Stimulated activated naive CD4-positive, alpha-beta T cell (primary cell): ENCODE measurements around the gene CHRDL1.
"Not testable (repeated sequence)": the region's sequence is repeated elsewhere in the genome, so short reads cannot be mapped to it uniquely, and the experiment has no call there.

Experiments
- DNase-seq, 6 experiments: peaks; one replicate each; lab custom pipeline; 2025; lab: John Stamatoyannopoulos, UW

The CHRDL1 gene, protein sequence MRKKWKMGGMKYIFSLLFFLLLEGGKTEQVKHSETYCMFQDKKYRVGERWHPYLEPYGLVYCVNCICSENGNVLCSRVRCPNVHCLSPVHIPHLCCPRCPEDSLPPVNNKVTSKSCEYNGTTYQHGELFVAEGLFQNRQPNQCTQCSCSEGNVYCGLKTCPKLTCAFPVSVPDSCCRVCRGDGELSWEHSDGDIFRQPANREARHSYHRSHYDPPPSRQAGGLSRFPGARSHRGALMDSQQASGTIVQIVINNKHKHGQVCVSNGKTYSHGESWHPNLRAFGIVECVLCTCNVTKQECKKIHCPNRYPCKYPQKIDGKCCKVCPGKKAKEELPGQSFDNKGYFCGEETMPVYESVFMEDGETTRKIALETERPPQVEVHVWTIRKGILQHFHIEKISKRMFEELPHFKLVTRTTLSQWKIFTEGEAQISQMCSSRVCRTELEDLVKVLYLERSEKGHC

DNA sequence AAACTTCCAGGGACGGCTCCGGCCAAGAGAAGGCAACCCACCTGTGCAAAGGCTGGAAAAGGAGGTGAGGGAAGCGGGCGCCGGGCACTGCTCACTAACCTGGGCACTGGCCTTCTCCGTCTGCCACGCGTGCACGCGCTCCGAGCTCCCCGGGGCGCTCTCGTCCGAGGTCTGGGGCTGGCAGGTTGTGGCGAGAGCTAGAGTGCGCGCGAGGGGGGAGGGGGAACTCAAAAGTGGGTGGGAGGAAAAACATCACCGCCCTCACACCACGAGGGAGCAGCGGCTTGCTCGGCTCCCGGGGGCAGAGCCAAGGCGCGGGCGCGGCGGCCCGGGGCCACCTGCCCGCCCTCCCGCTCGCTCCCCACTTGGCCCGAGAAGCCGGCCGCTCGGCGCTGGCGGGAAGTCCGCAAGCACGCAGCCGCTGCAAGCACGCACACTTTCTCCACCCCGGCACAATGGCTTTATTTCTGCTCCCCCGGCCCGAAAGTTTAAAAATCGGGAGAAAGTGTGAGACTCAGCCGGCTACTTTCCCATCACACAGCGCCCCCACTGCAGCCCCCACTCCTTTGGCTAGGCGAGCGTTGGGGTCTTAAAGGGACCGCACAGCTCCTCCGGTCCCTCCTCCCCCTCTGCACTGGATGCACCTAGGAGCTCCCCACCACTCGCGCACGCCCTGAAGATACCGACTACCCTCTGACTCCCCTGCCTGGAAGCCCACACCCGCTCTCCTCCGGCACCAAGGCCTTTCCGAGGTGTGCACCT lies at the start of gene CHRDL1:
TSS of gene CHRDL1 (minus strand) at position 173 of the 762 bp plus-strand sequence. CDS start 3,636 bp downstream, outside the sequence.
- no peak for DNase-seq

- no peak for DNase-seq
Observed at GRCh38 chrX:110836982-110837381, 41.4 kb upstream of the CHRDL1 start.

GRCh38 chrX:110836451-110836850 lies 40.8 kb upstream of the CHRDL1 start:
- DNase-seq: no peak

DNA sequence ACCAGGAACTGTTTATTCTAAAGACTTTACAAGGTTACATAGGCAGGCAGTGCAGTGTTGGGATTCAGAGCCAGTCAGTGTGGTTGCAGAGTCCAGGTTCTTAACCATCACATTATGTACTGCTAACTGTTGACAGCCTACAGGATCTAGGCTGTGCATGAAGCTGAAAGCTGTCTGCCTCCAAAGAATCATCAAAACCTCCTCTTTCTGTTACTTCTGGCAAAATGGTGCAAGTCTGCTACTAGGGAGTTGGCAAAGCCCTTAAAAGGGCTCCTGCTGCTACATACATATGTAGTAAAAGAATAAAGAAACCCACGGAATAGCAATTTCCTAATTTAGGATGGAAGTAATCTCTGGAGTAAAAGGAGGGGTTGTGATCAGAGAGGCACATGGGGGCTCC lies 40.4 kb upstream of the CHRDL1 start:
- no peak for DNase-seq

DNA sequence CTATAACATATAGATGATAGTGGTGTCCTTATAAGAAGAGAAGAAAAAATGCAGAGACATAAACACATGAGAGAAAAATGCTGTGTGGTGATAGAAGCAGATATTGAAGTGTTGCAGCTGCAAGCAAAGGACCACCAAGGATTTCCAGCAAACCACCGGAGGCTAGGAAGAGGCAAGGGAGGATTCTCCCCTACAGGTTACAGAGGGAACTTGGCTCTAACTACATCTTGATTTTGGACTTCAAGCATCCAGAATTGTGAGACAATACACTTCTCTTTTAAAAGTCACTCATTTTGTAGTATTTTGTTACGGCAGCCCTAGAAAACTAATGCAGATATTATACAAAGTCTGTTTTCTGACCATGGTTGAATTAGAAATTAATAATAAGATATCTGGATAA lies 30.4 kb upstream of the CHRDL1 start:
- DNase-seq: no peak

DNA sequence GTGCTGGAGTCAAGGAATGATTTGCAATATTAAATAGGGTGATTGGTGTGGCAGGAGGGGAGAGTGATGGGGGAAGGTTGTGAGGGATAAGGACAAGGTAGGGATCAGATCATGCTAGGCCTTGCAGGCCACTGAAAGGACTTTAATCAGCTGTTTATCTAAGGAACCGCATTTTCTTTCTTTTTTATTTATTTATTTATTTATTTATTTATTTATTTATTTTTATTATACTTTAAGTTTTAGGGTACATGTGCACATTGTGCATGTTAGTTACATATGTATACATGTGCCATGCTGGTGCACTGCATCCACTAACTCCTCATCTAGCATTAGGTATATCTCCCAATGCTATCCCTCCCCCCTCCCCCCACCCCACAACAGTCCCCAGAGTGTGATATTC lies 20.9 kb upstream of the CHRDL1 start:
- DNase-seq: not testable (repeated sequence)

- DNase-seq: no peak
Observed at GRCh38 chrX:110806145-110806544, 10.5 kb upstream of the CHRDL1 start.

DNA sequence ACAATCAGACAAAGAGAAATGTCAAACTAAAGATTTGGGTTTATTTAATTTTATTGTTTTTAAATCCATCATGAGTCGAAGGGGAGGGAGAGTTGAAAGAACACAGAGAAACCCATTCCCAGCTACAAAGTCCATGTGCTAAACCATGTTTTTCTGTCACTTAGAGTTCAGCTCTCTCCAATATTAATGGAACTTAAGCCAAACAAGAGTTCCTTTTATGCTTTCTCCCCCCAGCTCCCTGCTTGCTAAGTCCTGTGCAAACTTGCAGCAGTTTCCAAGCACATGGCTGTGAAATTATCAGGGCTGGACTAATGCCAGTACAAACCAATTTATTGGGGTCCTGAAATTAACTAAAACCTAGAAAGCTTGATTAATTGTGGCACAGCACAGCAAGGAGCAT lies 9.7 kb upstream of the CHRDL1 start:
- DNase-seq: no peak

GRCh38 chrX:110804446-110804845 lies 8.8 kb upstream of the CHRDL1 start:
- no peak for DNase-seq

- no peak for DNase-seq
Observed at GRCh38 chrX:110803506-110803905, 7.9 kb upstream of the CHRDL1 start.

GRCh38 chrX:110796407-110796697 lies 735 bp upstream of the CHRDL1 start:
- DNase-seq: no peak

DNA sequence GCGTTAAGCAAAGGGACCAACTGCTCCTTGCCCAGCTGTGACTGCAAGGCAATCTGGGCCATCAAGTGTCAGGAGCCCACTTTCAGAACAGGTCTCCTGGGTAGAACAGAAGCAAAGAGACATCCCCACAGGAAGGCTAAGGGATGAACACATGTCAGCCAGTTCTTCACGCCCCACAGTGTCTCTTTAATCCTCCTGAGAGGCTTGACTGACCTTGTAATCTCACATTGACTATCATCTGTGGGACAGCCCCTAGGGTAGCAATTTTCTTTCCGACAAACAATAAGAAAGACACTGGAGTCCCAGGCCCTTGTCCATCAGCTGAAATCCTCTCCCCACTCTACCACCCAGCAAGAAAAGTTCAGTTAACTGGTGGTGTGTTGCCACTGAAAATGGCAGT lies 1.0 kb downstream of the CHRDL1 start:
- no peak for DNase-seq

- DNase-seq: no peak
Observed at GRCh38 chrX:110791071-110791470, 4.5 kb downstream of the CHRDL1 start.

GRCh38 chrX:110786486-110786885 lies 9.1 kb downstream of the CHRDL1 start:
- no peak for DNase-seq

DNA sequence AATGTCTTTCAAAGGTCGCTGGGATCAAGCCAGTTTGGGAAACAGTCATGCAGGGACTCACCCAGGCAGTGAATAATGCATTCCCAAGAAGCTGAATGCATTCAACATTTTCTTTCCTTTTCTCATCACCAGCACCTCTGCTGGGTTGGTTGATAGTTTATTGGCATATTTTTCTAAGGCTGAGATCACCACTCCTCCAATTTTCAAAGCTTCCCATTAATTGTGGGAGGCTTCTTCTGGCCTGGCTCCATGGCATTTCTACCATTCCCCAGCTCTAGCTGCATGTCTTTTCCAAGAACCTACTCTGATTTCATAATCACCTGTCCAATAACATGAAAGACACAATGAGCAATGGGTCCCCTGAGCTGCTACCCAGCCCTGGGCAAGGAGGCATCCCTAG lies 35.8 kb downstream of the CHRDL1 start:
- no peak for DNase-seq

- no peak for DNase-seq
Observed at GRCh38 chrX:110758781-110759422, 36.7 kb downstream of the CHRDL1 start.

DNA sequence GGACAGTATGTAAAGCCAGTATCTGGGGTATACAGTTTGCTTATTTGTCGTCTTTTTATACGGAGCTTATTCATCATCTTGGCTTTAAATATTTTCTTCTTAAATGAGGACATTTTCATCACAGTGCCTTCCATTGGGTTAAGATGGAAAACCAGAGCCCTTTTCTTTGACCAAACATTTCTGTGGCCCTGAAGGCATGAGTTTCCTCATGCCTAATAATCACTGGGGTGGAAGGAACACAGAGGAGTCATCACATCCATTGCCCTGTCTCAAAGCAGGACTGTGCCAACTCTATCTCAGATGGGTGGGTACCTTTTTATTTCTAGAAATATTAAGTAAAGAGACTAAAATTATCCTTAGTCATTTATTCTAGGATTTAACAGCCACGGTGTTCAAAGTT lies 40.0 kb downstream of the CHRDL1 start:
- DNase-seq: no peak

DNA sequence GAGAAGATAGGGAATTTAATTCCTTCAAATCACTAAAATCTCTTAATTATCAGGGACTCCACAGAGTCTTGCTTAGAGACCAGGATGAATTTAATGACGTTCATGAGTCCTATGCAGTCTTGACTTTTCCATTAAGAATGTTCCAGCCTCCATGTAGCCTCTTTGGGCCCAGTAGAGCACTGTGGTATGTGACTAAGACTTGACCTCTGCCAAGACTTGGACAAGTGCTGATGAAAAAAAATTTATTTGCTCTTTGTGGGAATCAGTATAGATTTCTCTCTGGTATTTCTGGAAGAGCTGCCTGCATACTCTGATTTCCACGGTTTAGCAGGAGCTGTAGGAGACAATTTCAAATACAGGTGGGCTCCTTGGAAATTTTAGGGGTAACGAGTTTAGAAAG lies 40.6 kb downstream of the CHRDL1 start:
- DNase-seq: no peak

DNA sequence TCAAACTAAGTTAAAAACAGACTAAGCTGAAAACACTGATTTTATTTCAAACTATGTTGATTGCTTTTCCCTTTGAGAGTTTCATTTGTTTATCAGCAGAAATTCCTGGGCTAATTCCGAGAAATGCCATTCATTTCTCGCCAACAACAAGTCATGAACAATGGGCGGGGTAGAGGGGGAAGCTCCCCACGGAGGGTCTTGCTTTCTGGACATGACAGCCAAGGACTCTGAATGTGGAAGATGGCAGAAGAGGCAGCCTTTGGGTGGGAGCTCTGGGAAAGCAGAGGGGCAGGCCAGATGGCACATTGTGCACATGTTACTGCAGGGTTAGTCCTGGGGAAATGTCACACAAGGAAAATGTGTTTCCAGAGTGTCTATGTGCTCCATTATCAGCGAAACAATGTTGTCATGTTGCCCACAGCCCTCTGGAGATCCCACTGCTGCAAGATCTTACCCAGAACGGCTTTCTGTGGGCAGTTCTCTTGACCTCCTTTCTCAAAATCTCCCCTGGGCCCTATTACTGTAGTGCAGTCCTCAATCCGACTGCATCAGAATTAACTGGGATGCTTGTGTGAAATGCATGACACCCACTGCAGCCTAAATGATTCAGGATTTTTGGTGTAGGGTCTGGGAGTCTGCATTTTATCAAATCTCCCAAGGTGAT lies 45.0 kb downstream of the CHRDL1 start:
- DNase-seq: no peak

DNA sequence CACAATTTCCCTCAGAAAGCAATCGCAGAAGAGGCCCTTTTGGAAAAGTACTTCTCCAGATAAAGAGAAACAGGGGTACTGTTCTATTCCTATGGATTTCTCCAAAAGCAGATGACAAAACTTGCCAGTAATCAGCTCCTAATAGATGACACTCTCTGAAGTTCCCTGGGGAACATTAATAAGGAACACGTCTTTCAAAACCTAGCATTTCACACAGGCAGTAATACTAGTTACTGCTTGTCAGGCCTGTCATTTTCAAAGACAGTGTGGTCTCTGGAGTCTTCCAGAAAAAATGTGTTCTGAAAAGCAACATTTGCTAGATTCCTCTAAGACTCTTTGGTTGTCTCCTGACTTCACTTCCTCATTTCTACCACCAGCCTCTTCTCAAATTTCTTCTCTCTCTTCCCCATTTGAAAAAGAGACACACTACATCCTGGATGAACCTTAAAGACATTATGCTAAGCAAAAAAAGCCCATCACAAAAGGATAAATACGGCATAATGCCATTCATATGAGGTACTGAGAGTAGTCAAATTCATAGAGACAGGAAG lies 47.3 kb downstream of the CHRDL1 start:
- no peak for DNase-seq

DNA sequence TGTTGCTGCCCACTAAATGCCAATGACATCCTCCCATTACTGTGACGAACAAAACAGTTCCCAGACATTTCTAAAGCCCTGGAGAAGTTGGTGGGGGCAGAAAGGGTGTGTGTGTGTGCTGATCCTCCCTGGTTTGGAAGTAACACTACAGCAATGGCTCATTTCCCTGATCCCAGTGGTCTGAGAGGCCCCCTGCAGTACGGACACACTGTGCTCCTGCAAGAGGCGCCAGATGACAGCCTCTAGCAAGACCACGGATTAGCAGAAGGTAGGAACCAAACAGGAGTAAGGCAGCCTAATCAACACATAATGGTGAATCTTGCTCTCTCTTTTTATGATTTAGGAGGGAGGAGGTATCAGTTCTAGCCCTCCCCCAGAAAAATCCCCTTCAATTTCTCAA lies 49.6 kb downstream of the CHRDL1 start:
- DNase-seq: no peak

DNA sequence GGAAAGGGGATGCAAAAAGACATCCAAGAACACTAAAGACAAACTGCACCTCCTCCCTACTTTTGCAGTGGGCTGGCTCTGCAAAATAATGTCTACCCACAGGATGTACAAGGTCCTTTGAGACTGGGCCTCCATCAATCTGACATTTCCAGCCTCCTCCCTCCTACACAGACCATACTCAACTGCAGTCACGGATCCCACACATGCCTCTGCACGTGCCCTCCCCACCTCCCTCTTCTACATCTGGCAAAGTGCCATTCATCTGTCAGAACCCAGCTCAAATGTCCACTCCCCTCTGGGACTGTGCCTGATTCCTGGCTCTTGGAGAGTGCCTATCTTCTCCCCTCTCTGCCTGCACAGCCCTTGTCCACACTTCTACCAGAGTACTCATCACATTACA lies 50.3 kb downstream of the CHRDL1 start:
- no peak for DNase-seq
